ENCODE measurements around the gene FNDC1.

The FNDC1 gene

GRCh38 chr6:159170333-159170672, 1.1 kb downstream of the FNDC1 start:
- H4K20me1 ChIP-seq (ENCODE audit: insufficient read depth, low read length): no peaks in the 10 kb centered on the region
- no peaks in the 10 kb centered on the region for H3F3A ChIP-seq (ENCODE audit: insufficient read depth, low read length)
- H3K9me2 ChIP-seq (ENCODE audit: low read depth, low read length): no peaks in the 10 kb centered on the region
- no peak overlapping the region for H3K9ac ChIP-seq (ENCODE audit: low read length)
- H3K4me1 ChIP-seq (ENCODE audit: insufficient read depth, low read length, severe bottlenecking): peaks cover 6% of the 10 kb centered on the region
- TF ChIP-seq, protein P1, sequence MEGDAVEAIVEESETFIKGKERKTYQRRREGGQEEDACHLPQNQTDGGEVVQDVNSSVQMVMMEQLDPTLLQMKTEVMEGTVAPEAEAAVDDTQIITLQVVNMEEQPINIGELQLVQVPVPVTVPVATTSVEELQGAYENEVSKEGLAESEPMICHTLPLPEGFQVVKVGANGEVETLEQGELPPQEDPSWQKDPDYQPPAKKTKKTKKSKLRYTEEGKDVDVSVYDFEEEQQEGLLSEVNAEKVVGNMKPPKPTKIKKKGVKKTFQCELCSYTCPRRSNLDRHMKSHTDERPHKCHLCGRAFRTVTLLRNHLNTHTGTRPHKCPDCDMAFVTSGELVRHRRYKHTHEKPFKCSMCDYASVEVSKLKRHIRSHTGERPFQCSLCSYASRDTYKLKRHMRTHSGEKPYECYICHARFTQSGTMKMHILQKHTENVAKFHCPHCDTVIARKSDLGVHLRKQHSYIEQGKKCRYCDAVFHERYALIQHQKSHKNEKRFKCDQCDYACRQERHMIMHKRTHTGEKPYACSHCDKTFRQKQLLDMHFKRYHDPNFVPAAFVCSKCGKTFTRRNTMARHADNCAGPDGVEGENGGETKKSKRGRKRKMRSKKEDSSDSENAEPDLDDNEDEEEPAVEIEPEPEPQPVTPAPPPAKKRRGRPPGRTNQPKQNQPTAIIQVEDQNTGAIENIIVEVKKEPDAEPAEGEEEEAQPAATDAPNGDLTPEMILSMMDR (IDR thresholded peaks at IDR 0.05; ENCODE audit: low read length): no peak
- TF ChIP-seq EZH2 (IDR thresholded peaks at IDR 0.05; ENCODE audit: borderline replicate concordance, low read length): no peak
- H3K27ac ChIP-seq (ENCODE audit: low read depth, low read length, poor library complexity, severe bottlenecking): no peak overlapping the region
- H2AFZ ChIP-seq (ENCODE audit: low read length): no peak overlapping the region
- no peaks in the 10 kb centered on the region for H3K9me3 ChIP-seq (ENCODE audit: low read length)
- no peaks in the 10 kb centered on the region for H3K36me3 ChIP-seq (ENCODE audit: insufficient read depth, low read length)
- no peaks in the 10 kb centered on the region for H3K79me2 ChIP-seq (ENCODE audit: insufficient read depth, low read length)
- no peak overlapping the region for H3K4me2 ChIP-seq (ENCODE audit: low read length)
- peaks cover 9% of the 10 kb centered on the region; the same call in 1 of the 2 replicates for H3K27me3 ChIP-seq (ENCODE audit: insufficient read depth, low read length)
- no peak overlapping the region for H3K4me3 ChIP-seq (ENCODE audit: low read depth, low read length, poor library complexity, severe bottlenecking)

GRCh38 chr6:159170999-159171712, 2.0 kb downstream of the FNDC1 start:
- no peak overlapping the region for H3K4me3 ChIP-seq (ENCODE audit: low read depth, low read length, poor library complexity, severe bottlenecking)
- no peak overlapping the region for H3K4me2 ChIP-seq (ENCODE audit: low read length)
- H3K9me3 ChIP-seq (ENCODE audit: low read length): no peaks in the 10 kb centered on the region
- H2AFZ ChIP-seq (ENCODE audit: low read length): no peak overlapping the region
- H3F3A ChIP-seq (ENCODE audit: insufficient read depth, low read length): no peaks in the 10 kb centered on the region
- H3K27me3 ChIP-seq (ENCODE audit: insufficient read depth, low read length): peaks cover 9% of the 10 kb centered on the region; the same call in 1 of the 2 replicates
- no peaks in the 10 kb centered on the region for H3K36me3 ChIP-seq (ENCODE audit: insufficient read depth, low read length)
- no peak overlapping the region for H3K9ac ChIP-seq (ENCODE audit: low read length)
- H4K20me1 ChIP-seq (ENCODE audit: insufficient read depth, low read length): no peaks in the 10 kb centered on the region
- TF ChIP-seq, protein P1 (IDR thresholded peaks at IDR 0.05; ENCODE audit: low read length): no peak
- no peak for TF ChIP-seq EZH2 (IDR thresholded peaks at IDR 0.05; ENCODE audit: borderline replicate concordance, low read length)
- H3K27ac ChIP-seq (ENCODE audit: low read depth, low read length, poor library complexity, severe bottlenecking): no peak overlapping the region
- H3K9me2 ChIP-seq (ENCODE audit: low read depth, low read length): no peaks in the 10 kb centered on the region
- no peaks in the 10 kb centered on the region for H3K79me2 ChIP-seq (ENCODE audit: insufficient read depth, low read length)
- H3K4me1 ChIP-seq (ENCODE audit: insufficient read depth, low read length, severe bottlenecking): peaks cover 6% of the 10 kb centered on the region

- H3K36me3 ChIP-seq (ENCODE audit: insufficient read depth, low read length): no peaks in the 10 kb centered on the region
- peaks cover 6% of the 10 kb centered on the region for H3K4me1 ChIP-seq (ENCODE audit: insufficient read depth, low read length, severe bottlenecking)
- H3K4me2 ChIP-seq (ENCODE audit: low read length): no peak overlapping the region
- TF ChIP-seq EZH2 (IDR thresholded peaks at IDR 0.05; ENCODE audit: borderline replicate concordance, low read length): no peak
- TF ChIP-seq, protein P1 (IDR thresholded peaks at IDR 0.05; ENCODE audit: low read length): no peak
- H3K9me3 ChIP-seq (ENCODE audit: low read length): no peaks in the 10 kb centered on the region
- H3K79me2 ChIP-seq (ENCODE audit: insufficient read depth, low read length): no peaks in the 10 kb centered on the region
- no peak overlapping the region for H3K9ac ChIP-seq (ENCODE audit: low read length)
- no peak overlapping the region for H2AFZ ChIP-seq (ENCODE audit: low read length)
- no peak overlapping the region for H3K4me3 ChIP-seq (ENCODE audit: low read depth, low read length, poor library complexity, severe bottlenecking)
- peaks cover 9% of the 10 kb centered on the region; the same call in 1 of the 2 replicates for H3K27me3 ChIP-seq (ENCODE audit: insufficient read depth, low read length)
- H3K27ac ChIP-seq (ENCODE audit: low read depth, low read length, poor library complexity, severe bottlenecking): no peak overlapping the region
- no peaks in the 10 kb centered on the region for H3F3A ChIP-seq (ENCODE audit: insufficient read depth, low read length)
- H3K9me2 ChIP-seq (ENCODE audit: low read depth, low read length): no peaks in the 10 kb centered on the region
- no peaks in the 10 kb centered on the region for H4K20me1 ChIP-seq (ENCODE audit: insufficient read depth, low read length)
These were observed 2.9 kb downstream of the FNDC1 start for GRCh38 chr6:159172091-159172491.
